ENCODE results near the gene FGF16. TPM values are rescaled to one million over a fixed set of nuclear protein-coding genes. Genes with fewer than 3 reads are reported as not detected.

Gene FGF16
- total and polyA plus RNA-seq, 4 donors = 0.02 TPM; not detected in 3

- H3K4me3 ChIP-seq = no peak overlapping the region
- no peaks in the 10 kb centered on the region for H3K36me3 ChIP-seq (ENCODE audit: control insufficient read depth in 4 of 4, insufficient read depth in 4 of 4, low read length in 4 of 4)
- no peak for ATAC-seq (ENCODE audit: insufficient read depth, low FRiP score)
- H3K9ac ChIP-seq (ENCODE audit: insufficient read depth in 1 of 2, low read length in 2 of 2) = no peak overlapping the region
- no peak overlapping the region for H3K27ac ChIP-seq (ENCODE audit: low read depth in 1 of 2, low read length in 1 of 2)
- no peaks in the 10 kb centered on the region for H3K27me3 ChIP-seq (ENCODE audit: control insufficient read depth in 3 of 3, insufficient read depth in 3 of 3, low read length in 2 of 3)
- H3K9me3 ChIP-seq (ENCODE audit: control insufficient read depth in 4 of 4, insufficient read depth in 3 of 4, low read length in 3 of 4) = no peaks in the 10 kb centered on the region
- no peak for DNase-seq
- H3K4me1 ChIP-seq (ENCODE audit: control insufficient read depth in 5 of 5, insufficient read depth in 5 of 5, low read length in 5 of 5) = no peaks in the 10 kb centered on the region
- TF ChIP-seq, protein P1, sequence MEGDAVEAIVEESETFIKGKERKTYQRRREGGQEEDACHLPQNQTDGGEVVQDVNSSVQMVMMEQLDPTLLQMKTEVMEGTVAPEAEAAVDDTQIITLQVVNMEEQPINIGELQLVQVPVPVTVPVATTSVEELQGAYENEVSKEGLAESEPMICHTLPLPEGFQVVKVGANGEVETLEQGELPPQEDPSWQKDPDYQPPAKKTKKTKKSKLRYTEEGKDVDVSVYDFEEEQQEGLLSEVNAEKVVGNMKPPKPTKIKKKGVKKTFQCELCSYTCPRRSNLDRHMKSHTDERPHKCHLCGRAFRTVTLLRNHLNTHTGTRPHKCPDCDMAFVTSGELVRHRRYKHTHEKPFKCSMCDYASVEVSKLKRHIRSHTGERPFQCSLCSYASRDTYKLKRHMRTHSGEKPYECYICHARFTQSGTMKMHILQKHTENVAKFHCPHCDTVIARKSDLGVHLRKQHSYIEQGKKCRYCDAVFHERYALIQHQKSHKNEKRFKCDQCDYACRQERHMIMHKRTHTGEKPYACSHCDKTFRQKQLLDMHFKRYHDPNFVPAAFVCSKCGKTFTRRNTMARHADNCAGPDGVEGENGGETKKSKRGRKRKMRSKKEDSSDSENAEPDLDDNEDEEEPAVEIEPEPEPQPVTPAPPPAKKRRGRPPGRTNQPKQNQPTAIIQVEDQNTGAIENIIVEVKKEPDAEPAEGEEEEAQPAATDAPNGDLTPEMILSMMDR (IDR thresholded peaks at IDR 0.05; ENCODE audit: control extremely low read depth, extremely low read depth) = no peak
Observed at GRCh38 chrX:77436271-77436670, 10.9 kb upstream of the FGF16 start.

DNA sequence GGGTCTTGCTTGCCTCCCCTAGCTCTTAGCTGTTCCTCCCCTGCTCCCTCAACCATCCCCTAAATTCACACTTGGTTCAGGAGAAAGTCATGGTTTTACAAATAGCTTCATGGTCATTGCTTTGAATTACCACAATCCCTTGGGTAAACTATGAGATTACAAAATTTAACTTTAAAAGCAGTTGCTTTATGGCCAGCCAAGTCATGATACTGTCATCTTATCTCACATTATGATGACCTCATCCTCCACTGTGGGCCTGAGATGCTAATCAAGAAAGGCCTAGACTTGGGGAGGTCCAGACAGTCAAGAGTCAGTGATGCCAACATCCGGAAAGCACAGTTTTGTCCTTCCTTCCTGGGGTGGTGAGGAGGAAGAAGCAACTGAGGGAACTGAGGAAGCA is 10.5 kb upstream of the FGF16 start:
- H3K9ac ChIP-seq (ENCODE audit: insufficient read depth in 1 of 2, low read length in 2 of 2) = no peak overlapping the region
- ATAC-seq (ENCODE audit: insufficient read depth, low FRiP score) (no peak), DNase-seq (no peak)
- no peak overlapping the region for H3K27ac ChIP-seq (ENCODE audit: low read depth in 1 of 2, low read length in 1 of 2)
- TF ChIP-seq, protein P1 (IDR thresholded peaks at IDR 0.05; ENCODE audit: control extremely low read depth, extremely low read depth) = no peak
- no peaks in the 10 kb centered on the region for H3K9me3 ChIP-seq (ENCODE audit: control insufficient read depth in 4 of 4, insufficient read depth in 3 of 4, low read length in 3 of 4)
- WGBS, 2 donors = 71 to 74% methylated on average over 1 of the region's 1 CpG
- H3K4me3 ChIP-seq = no peak overlapping the region
- no peaks in the 10 kb centered on the region for H3K27me3 ChIP-seq (ENCODE audit: control insufficient read depth in 3 of 3, insufficient read depth in 3 of 3, low read length in 2 of 3)
- no peaks in the 10 kb centered on the region for H3K36me3 ChIP-seq (ENCODE audit: control insufficient read depth in 4 of 4, insufficient read depth in 4 of 4, low read length in 4 of 4)
- no peaks in the 10 kb centered on the region for H3K4me1 ChIP-seq (ENCODE audit: control insufficient read depth in 5 of 5, insufficient read depth in 5 of 5, low read length in 5 of 5)

- no peaks in the 10 kb centered on the region for H3K27me3 ChIP-seq (ENCODE audit: control insufficient read depth in 3 of 3, insufficient read depth in 3 of 3, low read length in 2 of 3)
- 63 to 78% methylated on average over 4 of the region's 4 CpGs for WGBS, 2 donors
- H3K9ac ChIP-seq (ENCODE audit: insufficient read depth in 1 of 2, low read length in 2 of 2) = no peak overlapping the region
- no peak overlapping the region for H3K4me3 ChIP-seq
- no peaks in the 10 kb centered on the region for H3K36me3 ChIP-seq (ENCODE audit: control insufficient read depth in 4 of 4, insufficient read depth in 4 of 4, low read length in 4 of 4)
- no peaks in the 10 kb centered on the region for H3K4me1 ChIP-seq (ENCODE audit: control insufficient read depth in 5 of 5, insufficient read depth in 5 of 5, low read length in 5 of 5)
- TF ChIP-seq, protein P1 (IDR thresholded peaks at IDR 0.05; ENCODE audit: control extremely low read depth, extremely low read depth) = no peak
- DNase-seq (no peak), ATAC-seq (ENCODE audit: insufficient read depth, low FRiP score) (no peak)
- H3K9me3 ChIP-seq (ENCODE audit: control insufficient read depth in 4 of 4, insufficient read depth in 3 of 4, low read length in 3 of 4) = no peaks in the 10 kb centered on the region
- H3K27ac ChIP-seq (ENCODE audit: low read depth in 1 of 2, low read length in 1 of 2) = no peak overlapping the region
Observed at GRCh38 chrX:77440330-77440729, 6.9 kb upstream of the FGF16 start.

- no peaks in the 10 kb centered on the region for H3K9me3 ChIP-seq (ENCODE audit: control insufficient read depth in 4 of 4, insufficient read depth in 3 of 4, low read length in 3 of 4)
- no peak overlapping the region for H3K27ac ChIP-seq (ENCODE audit: low read depth in 1 of 2, low read length in 1 of 2)
- H3K9ac ChIP-seq (ENCODE audit: insufficient read depth in 1 of 2, low read length in 2 of 2) = no peak overlapping the region
- H3K36me3 ChIP-seq (ENCODE audit: control insufficient read depth in 4 of 4, insufficient read depth in 4 of 4, low read length in 4 of 4) = no peaks in the 10 kb centered on the region
- DNase-seq (no peak), ATAC-seq (ENCODE audit: insufficient read depth, low FRiP score) (no peak)
- TF ChIP-seq, protein P1 (IDR thresholded peaks at IDR 0.05; ENCODE audit: control extremely low read depth, extremely low read depth) = no peak
- H3K27me3 ChIP-seq (ENCODE audit: control insufficient read depth in 3 of 3, insufficient read depth in 3 of 3, low read length in 2 of 3) = no peaks in the 10 kb centered on the region
- peaks cover 0 to 4% (median 0%) of the 10 kb centered on the region in 5 donors for H3K4me1 ChIP-seq (ENCODE audit: control insufficient read depth in 5 of 5, insufficient read depth in 5 of 5, low read length in 5 of 5)
- H3K4me3 ChIP-seq = no peak overlapping the region
- 56 to 83% methylated on average over 1 of the region's 1 CpG for WGBS, 2 donors
Observed at GRCh38 chrX:77441033-77441432, 6.2 kb upstream of the FGF16 start.
